ENCODE results near the gene CLIP1. TPM values are rescaled to one million over a fixed set of nuclear protein-coding genes. Genes with fewer than 3 reads are reported as not detected.
A peak's percentile ranks its signal among the peaks of the same experiment; 100 is the strongest.

The CLIP1 gene
- total and polyA plus RNA-seq, 4 experiments from 2014 or later, result 5.9 to 65.7 (median 49.1) TPM

- Histone ChIP-seq H3K27ac (ENCODE audit: low read depth, low read length) (no peak overlapping the region), H3K9me3 (ENCODE audit: control insufficient read depth in 1 of 2, low read length in 2 of 2) (no peaks in the 10 kb centered on the region), H3K27me3 (ENCODE audit: insufficient read depth, low read length) (no peaks in the 10 kb centered on the region), H3K4me1 (ENCODE audit: insufficient read depth, low read length) (no peaks in the 10 kb centered on the region), H3K36me3 (ENCODE audit: insufficient read depth, low read length) (peaks cover 40% of the 10 kb centered on the region), H3K4me3 (ENCODE audit: low read length in 2 of 2) (no peak overlapping the region)
- ChIA-PET CTCF (ENCODE audit: partially characterized antibody) (interaction anchor here (0.6 to 3.2 kb wide), 32 partner anchors 9 to 436 kb away, joined by 3 to 24 read pairs (median 5); partner anchors contain the start of gene CFAP251), POLR2A (ENCODE audit: partially characterized antibody) (interaction anchor here (0.9 kb wide), 1 partner anchor 88 kb away, joined by 3 read pairs; no protein-coding TSS in a partner anchor)
- no peaks in the 10 kb centered on the region for H3K9me3 Mint-ChIP-seq
- H3K27ac Mint-ChIP-seq, result no peak overlapping the region
- no peaks in the 10 kb centered on the region for H3K27me3 Mint-ChIP-seq
- intact Hi-C loops (cut with micrococcal nuclease), result no loop called here
- peaks cover 0 to 6% (median 3%) of the 10 kb centered on the region in 4 donors for H3K4me1 Mint-ChIP-seq
- no peak overlapping the region for H3K4me3 Mint-ChIP-seq
- DNase-seq, result no peak
- H3K36me3 Mint-ChIP-seq, result peaks cover 36 to 56% of the 10 kb centered on the region in 2 donors
Observed at GRCh38 chr12:122354958-122355641, 67.4 kb downstream of the CLIP1 start.

- peaks cover 0 to 6% (median 3%) of the 10 kb centered on the region in 4 donors for H3K4me1 Mint-ChIP-seq
- H3K36me3 ChIP-seq (ENCODE audit: insufficient read depth, low read length), result peaks cover 29% of the 10 kb centered on the region
- H3K9me3 ChIP-seq (ENCODE audit: control insufficient read depth in 1 of 2, low read length in 2 of 2), result no peaks in the 10 kb centered on the region
- no peak overlapping the region for H3K4me3 ChIP-seq (ENCODE audit: low read length in 2 of 2)
- no peaks in the 10 kb centered on the region for H3K4me1 ChIP-seq (ENCODE audit: insufficient read depth, low read length)
- H3K27me3 ChIP-seq (ENCODE audit: insufficient read depth, low read length), result no peaks in the 10 kb centered on the region
- H3K9me3 Mint-ChIP-seq, result no peaks in the 10 kb centered on the region
- CTCF ChIA-PET (ENCODE audit: partially characterized antibody), result interaction anchor here (0.9 kb wide), 1 partner anchor 17 kb away, joined by 3 read pairs; no protein-coding TSS in a partner anchor
- POLR2A ChIA-PET (ENCODE audit: partially characterized antibody), result no interaction called here
- no peaks in the 10 kb centered on the region for H3K27me3 Mint-ChIP-seq
- no peak overlapping the region for H3K4me3 Mint-ChIP-seq
- H3K27ac Mint-ChIP-seq, result peak overlapping the region in 2 of 7 donors; percentile 14 to 36
- no peak overlapping the region for H3K27ac ChIP-seq (ENCODE audit: low read depth, low read length)
- DNase-seq, result no peak
- intact Hi-C loops (cut with micrococcal nuclease), result no loop called here
- peaks cover 41 to 55% of the 10 kb centered on the region in 2 donors for H3K36me3 Mint-ChIP-seq
Observed at GRCh38 chr12:122352394-122352793, 70.1 kb downstream of the CLIP1 start.

GRCh38 chr12:122350141-122350848, 72.2 kb downstream of the CLIP1 start:
- Histone ChIP-seq H3K36me3 (ENCODE audit: insufficient read depth, low read length) (peaks cover 28% of the 10 kb centered on the region), H3K4me3 (ENCODE audit: low read length in 2 of 2) (no peak overlapping the region), H3K9me3 (ENCODE audit: control insufficient read depth in 1 of 2, low read length in 2 of 2) (no peaks in the 10 kb centered on the region), H3K4me1 (ENCODE audit: insufficient read depth, low read length) (no peaks in the 10 kb centered on the region), H3K27ac (ENCODE audit: low read depth, low read length) (no peak overlapping the region), H3K27me3 (ENCODE audit: insufficient read depth, low read length) (no peaks in the 10 kb centered on the region)
- intact Hi-C loops (cut with micrococcal nuclease), result no loop called here
- no peaks in the 10 kb centered on the region for H3K9me3 Mint-ChIP-seq
- CTCF ChIA-PET (ENCODE audit: partially characterized antibody), result no interaction called here
- no peaks in the 10 kb centered on the region for H3K4me1 Mint-ChIP-seq
- POLR2A ChIA-PET (ENCODE audit: partially characterized antibody), result interaction anchor here (1.0 kb wide), 1 partner anchor 11 kb away, joined by 4 read pairs; no protein-coding TSS in a partner anchor
- no peaks in the 10 kb centered on the region for H3K27me3 Mint-ChIP-seq
- DNase-seq, result no peak
- H3K4me3 Mint-ChIP-seq, result peak overlapping the region in 1 of 8 donors; percentile 9
- H3K36me3 Mint-ChIP-seq, result peaks cover 36 to 51% of the 10 kb centered on the region in 2 donors
- no peak overlapping the region for H3K27ac Mint-ChIP-seq

- H3K36me3 Mint-ChIP-seq, result peaks cover 27 to 42% of the 10 kb centered on the region in 2 donors
- ChIA-PET CTCF (ENCODE audit: partially characterized antibody) (interaction anchor here (1.8 kb wide), 1 partner anchor 12 kb away, joined by 8 read pairs; no protein-coding TSS in a partner anchor), POLR2A (ENCODE audit: partially characterized antibody) (interaction anchor here (0.6 kb wide), 1 partner anchor 20 kb away, joined by 3 read pairs; no protein-coding TSS in a partner anchor)
- DNase-seq, result no peak
- no peak overlapping the region for H3K4me3 Mint-ChIP-seq
- H3K27me3 Mint-ChIP-seq, result no peaks in the 10 kb centered on the region
- peaks cover 16% of the 10 kb centered on the region for H3K36me3 ChIP-seq (ENCODE audit: insufficient read depth, low read length)
- H3K4me1 Mint-ChIP-seq, result no peaks in the 10 kb centered on the region
- intact Hi-C loops (cut with micrococcal nuclease), result no loop called here
- no peaks in the 10 kb centered on the region for H3K4me1 ChIP-seq (ENCODE audit: insufficient read depth, low read length)
- no peak overlapping the region for H3K4me3 ChIP-seq (ENCODE audit: low read length in 2 of 2)
- no peaks in the 10 kb centered on the region for H3K9me3 ChIP-seq (ENCODE audit: control insufficient read depth in 1 of 2, low read length in 2 of 2)
- H3K9me3 Mint-ChIP-seq, result no peaks in the 10 kb centered on the region
- H3K27me3 ChIP-seq (ENCODE audit: insufficient read depth, low read length), result no peaks in the 10 kb centered on the region
- H3K27ac Mint-ChIP-seq, result no peak overlapping the region
- H3K27ac ChIP-seq (ENCODE audit: low read depth, low read length), result no peak overlapping the region
Observed at GRCh38 chr12:122349078-122349477, 73.4 kb downstream of the CLIP1 start.

- CTCF ChIA-PET (ENCODE audit: partially characterized antibody), result interaction anchor here (0.7 to 1.8 kb wide), 2 partner anchors 12 to 133 kb away, joined by 3 to 8 read pairs; no protein-coding TSS in a partner anchor
- H3K4me1 Mint-ChIP-seq, result no peaks in the 10 kb centered on the region
- no peak for DNase-seq
- H3K4me3 ChIP-seq (ENCODE audit: low read length in 2 of 2), result no peak overlapping the region
- H3K27me3 Mint-ChIP-seq, result no peaks in the 10 kb centered on the region
- no peaks in the 10 kb centered on the region for H3K9me3 ChIP-seq (ENCODE audit: control insufficient read depth in 1 of 2, low read length in 2 of 2)
- intact Hi-C loops (cut with micrococcal nuclease), result no loop called here
- H3K27ac Mint-ChIP-seq, result no peak overlapping the region
- H3K4me1 ChIP-seq (ENCODE audit: insufficient read depth, low read length), result no peaks in the 10 kb centered on the region
- no peaks in the 10 kb centered on the region for H3K9me3 Mint-ChIP-seq
- H3K4me3 Mint-ChIP-seq, result no peak overlapping the region
- POLR2A ChIA-PET (ENCODE audit: partially characterized antibody), result no interaction called here
- H3K27me3 ChIP-seq (ENCODE audit: insufficient read depth, low read length), result no peaks in the 10 kb centered on the region
- peaks cover 16% of the 10 kb centered on the region for H3K36me3 ChIP-seq (ENCODE audit: insufficient read depth, low read length)
- no peak overlapping the region for H3K27ac ChIP-seq (ENCODE audit: low read depth, low read length)
- peaks cover 28 to 41% of the 10 kb centered on the region in 2 donors for H3K36me3 Mint-ChIP-seq
Observed at GRCh38 chr12:122348505-122348904, 74.0 kb downstream of the CLIP1 start.

GRCh38 chr12:122346054-122346453, 76.4 kb downstream of the CLIP1 start:
- ChIA-PET CTCF (ENCODE audit: partially characterized antibody) (interaction anchor here (1.6 kb wide), 1 partner anchor 8 kb away, joined by 3 read pairs; no protein-coding TSS in a partner anchor), POLR2A (ENCODE audit: partially characterized antibody) (no interaction called here)
- Mint-ChIP-seq H3K27me3 (no peaks in the 10 kb centered on the region), H3K36me3 (peaks cover 20 to 35% of the 10 kb centered on the region in 2 donors), H3K4me1 (no peaks in the 10 kb centered on the region), H3K27ac (peak overlapping the region in 1 of 7 donors; percentile 68), H3K4me3 (no peak overlapping the region), H3K9me3 (no peaks in the 10 kb centered on the region)
- Histone ChIP-seq H3K27me3 (ENCODE audit: insufficient read depth, low read length) (no peaks in the 10 kb centered on the region), H3K4me1 (ENCODE audit: insufficient read depth, low read length) (no peaks in the 10 kb centered on the region), H3K9me3 (ENCODE audit: control insufficient read depth in 1 of 2, low read length in 2 of 2) (no peaks in the 10 kb centered on the region), H3K27ac (ENCODE audit: low read depth, low read length) (no peak overlapping the region), H3K36me3 (ENCODE audit: insufficient read depth, low read length) (peaks cover 5% of the 10 kb centered on the region), H3K4me3 (ENCODE audit: low read length in 2 of 2) (no peak overlapping the region)
- DNase-seq, result no peak
- intact Hi-C loops (cut with micrococcal nuclease), result no loop called here

- H3K36me3 ChIP-seq (ENCODE audit: insufficient read depth, low read length), result no peaks in the 10 kb centered on the region
- DNase-seq, result no peak
- Mint-ChIP-seq H3K9me3 (no peaks in the 10 kb centered on the region), H3K4me3 (no peak overlapping the region), H3K4me1 (no peaks in the 10 kb centered on the region), H3K36me3 (peaks cover 24 to 34% of the 10 kb centered on the region in 2 donors), H3K27me3 (no peaks in the 10 kb centered on the region), H3K27ac (no peak overlapping the region)
- CTCF ChIA-PET (ENCODE audit: partially characterized antibody), result interaction anchor here (1.6 kb wide), 1 partner anchor 9 kb away, joined by 3 read pairs; no protein-coding TSS in a partner anchor
- no peak overlapping the region for H3K4me3 ChIP-seq (ENCODE audit: low read length in 2 of 2)
- intact Hi-C loops (cut with micrococcal nuclease), result no loop called here
- H3K27ac ChIP-seq (ENCODE audit: low read depth, low read length), result no peak overlapping the region
- POLR2A ChIA-PET (ENCODE audit: partially characterized antibody), result no interaction called here
- H3K4me1 ChIP-seq (ENCODE audit: insufficient read depth, low read length), result no peaks in the 10 kb centered on the region
- no peaks in the 10 kb centered on the region for H3K9me3 ChIP-seq (ENCODE audit: control insufficient read depth in 1 of 2, low read length in 2 of 2)
- H3K27me3 ChIP-seq (ENCODE audit: insufficient read depth, low read length), result no peaks in the 10 kb centered on the region
Observed at GRCh38 chr12:122345042-122345441, 77.4 kb downstream of the CLIP1 start.

Measured in CD4-positive, alpha-beta memory T cell (primary cell).